Activated T-cell treated with anti-CD3 and anti-CD28 coated beads, Interleukin-2, amount 50 U/mL, for 24 hours (primary cell): ENCODE measurements around the gene ATP5PO.

ENCODE experiments used
- DNase-seq: peaks from one replicate; pipeline ENCODE4 v3.0.0-alpha.2; 2020
- H3K27ac Mint-ChIP-seq: 2 replicates; pipeline ENCODE4 v1.8.0; 2020; ENCODE audit warnings: mild to moderate bottlenecking, mixed read lengths
- H3K27me3 Mint-ChIP-seq: 2 replicates; pipeline ENCODE4 v1.8.0; 2020; ENCODE audit warnings: mixed read lengths
- H3K36me3 Mint-ChIP-seq: 2 replicates; pipeline ENCODE4 v1.8.0; 2020; ENCODE audit warnings: low read depth, mixed read lengths
- H3K4me1 Mint-ChIP-seq: 2 replicates; pipeline ENCODE4 v1.8.0; 2020; ENCODE audit warnings: low read depth, mixed read lengths
- H3K4me3 Mint-ChIP-seq: 2 replicates; pipeline ENCODE4 v1.8.0; 2020; ENCODE audit warnings: mild to moderate bottlenecking, moderate library complexity, mixed read lengths
- H3K9me3 Mint-ChIP-seq: 2 replicates; pipeline ENCODE4 v1.8.0; 2020; ENCODE audit warnings: mixed read lengths

ATP5PO gene, protein sequence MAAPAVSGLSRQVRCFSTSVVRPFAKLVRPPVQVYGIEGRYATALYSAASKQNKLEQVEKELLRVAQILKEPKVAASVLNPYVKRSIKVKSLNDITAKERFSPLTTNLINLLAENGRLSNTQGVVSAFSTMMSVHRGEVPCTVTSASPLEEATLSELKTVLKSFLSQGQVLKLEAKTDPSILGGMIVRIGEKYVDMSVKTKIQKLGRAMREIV

DNA sequence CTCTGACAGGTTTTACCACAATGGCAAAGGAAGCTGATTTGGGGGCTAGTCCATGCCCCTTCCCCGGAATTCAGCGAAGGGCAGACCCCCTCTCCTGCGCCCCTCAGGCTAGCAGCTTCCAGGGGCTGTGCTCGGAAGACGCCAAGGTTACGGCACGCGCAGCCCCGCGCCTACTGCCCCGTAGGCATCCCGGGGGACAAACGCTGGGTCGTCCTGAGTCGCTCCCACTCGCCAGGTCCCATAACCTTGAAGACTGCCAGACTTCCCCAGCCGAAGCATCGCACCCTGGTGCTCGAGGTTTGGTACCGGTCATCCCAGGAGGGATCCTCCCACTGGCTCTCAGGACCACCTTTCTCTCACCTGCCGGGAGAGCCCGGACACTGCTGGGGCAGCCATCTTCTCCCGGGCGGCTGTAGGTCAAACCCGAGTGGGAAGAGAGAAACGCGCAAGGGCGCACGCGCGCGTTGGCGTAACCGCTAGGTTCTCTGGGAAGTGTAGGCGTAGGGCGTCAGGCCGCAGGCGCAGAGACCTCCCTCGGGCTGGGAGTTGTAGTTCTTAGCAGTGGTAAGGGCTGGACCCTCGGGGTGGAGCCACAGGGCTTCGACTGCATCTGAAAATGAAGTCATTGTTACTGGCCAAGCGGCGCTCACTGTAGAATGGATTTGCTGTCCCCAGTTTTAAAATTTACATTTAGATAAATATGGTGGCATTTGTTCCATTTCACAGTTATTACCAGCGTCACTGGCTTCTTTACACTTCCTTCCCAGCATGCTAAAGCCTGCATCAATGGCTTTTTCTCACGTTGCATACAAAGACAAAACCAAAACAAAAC is at the start of gene ATP5PO:
Gene ATP5PO (minus strand): TSS at position 437 of the 832 bp plus-strand sequence. CDS start 41 bp downstream, at position 396.
- Mint-ChIP-seq H3K4me1 (peaks cover 43% of the 10 kb centered on the region), H3K9me3 (no peaks in the 10 kb centered on the region), H3K36me3 (peaks cover 47% of the 10 kb centered on the region), H3K4me3 (peak within 1 kb of the TSS; percentile 100), H3K27me3 (no peaks in the 10 kb centered on the region), H3K27ac (peak within 1 kb of the TSS; percentile 99)
- DNase-seq = peak; percentile 97

DNA sequence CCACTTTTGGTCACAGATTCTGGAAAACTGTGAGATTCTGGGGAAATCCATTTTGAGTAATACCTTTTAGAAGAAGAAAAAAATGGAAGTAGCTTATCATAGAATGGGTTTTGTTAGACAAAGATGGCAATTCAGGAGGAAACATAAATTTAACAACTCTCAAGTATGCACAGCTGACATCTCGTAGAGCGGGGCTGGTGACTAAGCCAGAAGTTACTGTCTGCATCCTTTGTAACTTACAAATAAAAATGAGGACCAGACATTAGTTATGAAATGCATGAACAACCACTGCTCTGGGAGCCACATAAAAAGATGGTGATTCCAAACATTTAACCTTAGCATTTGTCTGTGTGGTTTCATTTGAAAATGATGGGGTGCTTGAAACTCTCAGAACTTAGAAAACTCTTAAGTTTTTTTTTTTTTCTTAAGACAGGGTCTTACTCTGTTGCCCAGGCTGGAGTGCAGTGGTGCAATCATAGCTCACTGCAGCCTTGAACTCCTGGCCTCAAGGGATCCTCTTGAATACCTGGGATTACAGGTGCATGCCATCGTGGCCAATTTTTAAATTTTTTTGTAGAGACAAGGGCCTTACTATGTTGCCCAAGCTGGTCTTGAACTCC is 49.2 kb upstream of the ATP5PO start:
- Mint-ChIP-seq H3K27ac (no peak overlapping the region), H3K4me3 (no peak overlapping the region), H3K36me3 (peaks cover 56% of the 10 kb centered on the region), H3K9me3 (peaks cover 8% of the 10 kb centered on the region), H3K27me3 (no peaks in the 10 kb centered on the region), H3K4me1 (peaks cover 33% of the 10 kb centered on the region)
- no peak for DNase-seq

DNA sequence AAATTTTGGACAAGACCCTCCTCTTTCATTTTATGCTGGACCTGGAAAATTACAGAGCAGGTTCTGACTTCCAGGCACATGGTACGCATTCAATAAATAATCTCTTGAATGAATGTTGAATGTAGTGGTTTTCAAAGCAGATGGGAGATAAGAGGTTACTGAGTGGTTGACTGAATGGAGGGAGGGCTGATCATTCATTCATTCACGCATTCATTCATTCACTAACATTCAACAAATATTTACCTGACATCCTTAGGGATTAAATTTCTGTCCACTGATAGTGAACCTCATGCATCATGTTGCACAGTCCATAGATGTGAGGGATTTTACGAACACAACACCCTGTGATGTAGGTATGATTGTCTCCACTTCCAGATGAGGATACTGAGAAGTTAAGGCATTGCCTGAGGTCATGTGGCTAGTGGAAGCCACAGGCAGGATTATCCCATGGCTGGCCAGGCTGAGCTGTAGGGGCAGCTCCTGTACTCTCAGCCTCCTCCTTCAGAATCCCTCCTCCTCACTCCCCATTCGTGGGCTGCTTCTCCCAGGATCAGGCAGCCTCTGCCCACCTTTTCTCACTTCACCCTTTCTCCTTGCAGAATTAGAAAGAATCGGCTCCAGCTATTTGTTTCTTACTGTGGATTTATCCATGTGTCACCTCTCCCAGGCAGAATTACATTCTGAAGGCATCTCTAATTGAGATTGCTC is 48.4 kb upstream of the ATP5PO start:
- H3K36me3 Mint-ChIP-seq = peaks cover 55% of the 10 kb centered on the region
- H3K9me3 Mint-ChIP-seq = peaks cover 13% of the 10 kb centered on the region
- peaks cover 29% of the 10 kb centered on the region for H3K4me1 Mint-ChIP-seq
- no peak overlapping the region for H3K4me3 Mint-ChIP-seq
- peak overlapping the region; percentile 51 for H3K27ac Mint-ChIP-seq
- H3K27me3 Mint-ChIP-seq = no peaks in the 10 kb centered on the region
- no peak for DNase-seq

DNA sequence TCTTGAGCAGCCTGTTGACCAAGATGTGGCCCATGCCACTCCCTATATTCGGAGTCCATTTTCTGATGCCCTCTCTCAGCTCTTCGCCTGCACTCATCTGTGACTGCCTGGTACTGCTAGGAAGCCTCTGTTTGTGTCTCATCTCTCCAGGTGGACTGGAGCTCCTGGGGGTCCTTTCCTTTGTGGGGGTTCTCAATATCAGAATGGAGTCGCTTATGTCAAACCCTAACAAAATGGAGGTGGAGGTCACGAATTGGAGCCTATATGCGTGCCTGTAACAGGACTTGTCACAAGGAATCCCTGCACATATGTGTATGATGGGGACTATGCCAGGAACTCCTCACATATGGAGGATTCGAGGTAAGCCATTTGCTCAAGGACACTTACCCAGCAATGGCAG is 46.7 kb upstream of the ATP5PO start:
- Mint-ChIP-seq H3K9me3 (peaks cover 9% of the 10 kb centered on the region), H3K27me3 (no peaks in the 10 kb centered on the region), H3K4me1 (peaks cover 26% of the 10 kb centered on the region), H3K4me3 (no peak overlapping the region), H3K27ac (no peak overlapping the region), H3K36me3 (peaks cover 57% of the 10 kb centered on the region)
- no peak for DNase-seq

DNA sequence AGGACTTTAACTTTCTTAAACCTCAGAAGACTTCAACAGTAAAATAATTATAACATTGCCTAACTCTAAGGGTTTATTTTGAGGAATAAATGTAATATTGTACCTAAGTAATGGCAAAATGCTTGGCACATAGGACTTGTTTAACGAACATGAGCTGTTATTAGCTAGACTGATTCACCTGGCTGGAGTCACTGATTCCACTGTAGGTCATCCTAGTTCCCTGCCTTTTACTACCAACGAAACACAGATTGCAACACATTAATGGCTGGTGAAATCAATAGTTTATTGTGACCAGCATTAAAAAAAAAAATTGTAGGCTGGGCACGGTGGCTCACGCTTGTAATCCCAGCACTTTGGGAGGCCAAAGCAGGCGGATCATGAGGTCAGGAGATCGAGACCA is 45.5 kb upstream of the ATP5PO start:
- Mint-ChIP-seq H3K27ac (no peak overlapping the region), H3K4me3 (no peak overlapping the region), H3K4me1 (peaks cover 31% of the 10 kb centered on the region), H3K36me3 (peaks cover 55% of the 10 kb centered on the region), H3K9me3 (peaks cover 9% of the 10 kb centered on the region), H3K27me3 (no peaks in the 10 kb centered on the region)
- no peak for DNase-seq

DNA sequence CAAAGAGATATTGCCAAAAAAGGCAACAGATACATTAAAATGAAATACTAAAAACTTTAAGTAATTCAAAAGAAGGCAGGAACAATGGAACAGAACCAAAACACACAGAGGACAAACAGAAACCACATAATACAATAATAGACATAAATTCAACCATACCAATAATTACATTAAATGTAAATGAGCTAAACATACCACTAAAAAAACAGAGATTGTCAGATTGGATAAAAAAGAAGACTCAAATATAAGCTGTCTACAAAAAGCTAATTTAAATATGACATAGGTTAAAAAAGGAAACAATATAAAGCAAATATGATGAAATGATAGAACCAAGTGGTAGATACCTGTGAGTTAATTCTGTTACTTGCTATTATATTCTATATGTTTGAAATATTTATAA is 44.1 kb upstream of the ATP5PO start:
- Mint-ChIP-seq H3K9me3 (peaks cover 9% of the 10 kb centered on the region), H3K27me3 (no peaks in the 10 kb centered on the region), H3K4me1 (peaks cover 40% of the 10 kb centered on the region), H3K36me3 (peaks cover 55% of the 10 kb centered on the region), H3K27ac (no peak overlapping the region), H3K4me3 (no peak overlapping the region)
- no peak for DNase-seq

DNA sequence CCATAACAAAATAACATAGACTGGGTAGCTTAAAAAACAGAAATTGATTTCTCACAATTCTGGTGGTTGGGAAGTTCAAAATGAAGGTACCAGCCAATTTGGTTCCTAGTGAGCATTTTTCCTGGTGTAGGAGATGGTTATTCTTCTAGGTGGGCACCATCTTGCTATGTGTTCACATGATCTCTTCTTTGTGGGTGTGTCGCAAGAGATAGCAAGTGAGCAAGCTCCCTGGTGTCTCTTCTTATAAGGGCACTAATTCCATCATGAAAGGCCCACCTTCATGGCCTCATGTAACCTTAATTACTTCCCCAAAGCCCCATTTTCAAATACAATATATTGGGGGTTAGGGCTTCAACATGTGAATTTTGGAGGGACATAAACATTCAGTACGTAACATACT is 38.8 kb upstream of the ATP5PO start:
- H3K4me3 Mint-ChIP-seq = no peak overlapping the region
- peaks cover 2% of the 10 kb centered on the region for H3K9me3 Mint-ChIP-seq
- H3K4me1 Mint-ChIP-seq = peaks cover 70% of the 10 kb centered on the region
- no peaks in the 10 kb centered on the region for H3K27me3 Mint-ChIP-seq
- H3K36me3 Mint-ChIP-seq = peaks cover 33% of the 10 kb centered on the region
- no peak for DNase-seq
- no peak overlapping the region for H3K27ac Mint-ChIP-seq

DNA sequence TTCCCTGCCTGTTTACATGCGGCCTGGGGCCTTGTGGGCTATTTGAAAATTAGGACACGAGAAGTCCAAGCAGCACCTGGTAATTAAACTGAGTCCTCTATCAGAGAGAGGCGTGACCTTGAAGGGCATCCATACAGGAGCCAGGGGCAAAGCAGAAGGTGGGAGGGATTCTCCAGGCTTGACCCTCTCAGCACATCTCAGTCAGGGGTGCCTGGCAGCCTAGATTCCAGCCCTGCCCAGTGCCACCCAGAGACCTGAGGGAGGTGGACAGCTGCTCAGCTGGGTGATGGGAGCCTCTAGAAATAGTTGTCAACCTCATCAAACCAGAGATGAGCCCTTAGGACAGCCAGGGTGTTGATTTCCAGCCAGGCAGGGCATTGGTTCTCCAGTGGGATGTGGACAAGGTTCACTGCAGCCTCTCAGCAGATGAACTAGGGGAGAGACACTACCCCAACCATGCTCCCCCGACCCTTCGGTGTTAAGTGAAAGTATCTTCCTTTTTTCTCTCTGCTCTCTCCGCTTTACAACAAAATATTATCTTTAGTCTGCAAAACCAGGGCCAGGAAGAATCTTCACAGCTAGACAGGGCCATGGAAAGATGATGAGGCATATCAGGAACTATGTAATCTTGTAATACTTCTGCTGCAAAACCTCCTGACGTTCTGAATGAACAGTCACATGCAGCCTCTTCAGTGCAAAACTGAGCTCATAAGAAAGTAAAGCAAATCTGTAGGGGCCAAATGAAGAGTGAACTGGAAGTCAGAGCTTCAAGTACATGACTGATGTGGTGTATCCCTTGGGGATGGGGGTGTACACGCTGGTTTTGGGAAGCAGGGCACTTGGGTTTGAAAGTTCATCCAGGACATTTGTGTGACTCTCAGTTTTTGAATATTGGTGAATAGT is 35.9 kb upstream of the ATP5PO start:
- H3K27ac Mint-ChIP-seq = peak overlapping the region; percentile 72
- peaks cover 87% of the 10 kb centered on the region for H3K4me1 Mint-ChIP-seq
- H3K27me3 Mint-ChIP-seq = no peaks in the 10 kb centered on the region
- peak overlapping the region; percentile 13 for H3K4me3 Mint-ChIP-seq
- peaks cover 2% of the 10 kb centered on the region for H3K9me3 Mint-ChIP-seq
- no peak for DNase-seq
- peaks cover 29% of the 10 kb centered on the region for H3K36me3 Mint-ChIP-seq

DNA sequence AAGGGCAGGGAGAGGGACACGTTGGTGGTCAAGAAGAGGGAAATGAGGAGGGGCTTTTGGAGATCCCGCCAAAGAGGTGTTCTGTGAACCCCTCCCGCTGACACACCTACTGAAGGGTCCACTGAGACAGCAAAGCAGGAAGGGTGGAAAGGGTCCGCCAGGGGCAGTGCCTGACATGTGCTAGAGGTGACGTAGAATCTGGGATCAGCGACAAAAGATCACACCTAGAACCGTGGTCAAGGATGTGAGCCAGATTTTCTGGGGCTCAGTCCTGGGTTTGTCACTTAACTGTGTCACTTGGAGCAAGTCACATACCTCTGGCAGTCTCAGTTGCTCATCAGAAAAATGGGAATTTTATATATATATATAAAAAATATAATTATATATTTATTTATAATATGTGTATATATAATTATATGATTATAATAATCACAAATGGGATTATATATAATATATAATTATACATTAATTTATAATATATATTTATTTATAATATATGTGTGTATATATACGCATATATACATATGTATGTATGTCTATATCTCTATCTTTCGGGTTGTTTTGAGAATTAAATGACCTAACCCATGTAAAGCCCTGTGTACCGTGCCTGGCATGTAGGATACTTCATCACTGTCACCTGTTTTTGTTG is 35.0 kb upstream of the ATP5PO start:
- Mint-ChIP-seq H3K36me3 (peaks cover 32% of the 10 kb centered on the region), H3K4me3 (peak overlapping the region; percentile 63), H3K27me3 (no peaks in the 10 kb centered on the region), H3K4me1 (peaks cover 89% of the 10 kb centered on the region), H3K27ac (peak overlapping the region; percentile 99), H3K9me3 (peaks cover 2% of the 10 kb centered on the region)
- DNase-seq = no peak

DNA sequence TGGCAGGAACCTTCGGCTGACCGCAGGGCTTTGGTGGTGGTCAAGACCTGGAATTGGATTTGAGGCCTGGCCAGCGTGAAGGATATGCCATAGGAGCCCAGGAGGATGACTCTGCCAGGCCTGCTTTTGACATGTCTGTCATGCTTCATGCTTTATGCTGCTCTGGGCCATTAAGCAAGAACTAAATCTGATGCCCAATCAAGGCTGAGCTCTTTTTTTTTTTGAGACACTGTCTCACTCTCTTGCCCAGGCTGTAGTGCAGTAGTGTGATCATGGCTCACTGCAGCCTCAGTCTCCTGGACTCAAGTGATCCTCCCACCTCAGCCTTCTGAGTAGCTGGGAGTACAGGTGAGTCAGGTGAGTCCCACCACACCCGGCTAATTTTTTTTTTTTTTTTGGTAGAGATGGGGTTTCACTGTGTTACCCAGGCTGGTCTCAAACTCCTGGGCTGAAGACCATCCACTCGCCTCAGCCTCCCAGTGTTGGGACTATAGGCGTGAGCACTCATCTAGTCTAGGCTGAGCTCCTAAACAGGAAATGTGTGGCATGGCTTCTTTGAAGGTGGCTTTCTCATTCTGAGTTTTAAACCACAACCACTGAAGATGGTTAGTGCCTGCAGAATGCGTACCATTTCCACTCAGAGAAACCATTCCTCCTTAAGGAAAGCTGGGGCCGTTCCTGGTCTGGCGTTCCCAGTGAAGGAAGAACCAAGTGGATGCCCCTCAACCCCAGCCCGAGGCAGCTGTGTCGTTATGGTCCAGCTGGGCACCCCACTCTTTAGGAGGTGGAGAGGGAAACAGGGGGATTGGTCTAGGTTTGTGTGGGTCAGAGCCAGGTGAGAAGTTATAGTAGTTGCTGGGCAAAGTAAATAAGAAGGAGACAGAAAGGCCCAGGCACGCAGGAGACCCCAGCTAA is 34.2 kb upstream of the ATP5PO start:
- DNase-seq = peak; percentile 70
- Mint-ChIP-seq H3K36me3 (peaks cover 37% of the 10 kb centered on the region), H3K9me3 (peaks cover 6% of the 10 kb centered on the region)

DNA sequence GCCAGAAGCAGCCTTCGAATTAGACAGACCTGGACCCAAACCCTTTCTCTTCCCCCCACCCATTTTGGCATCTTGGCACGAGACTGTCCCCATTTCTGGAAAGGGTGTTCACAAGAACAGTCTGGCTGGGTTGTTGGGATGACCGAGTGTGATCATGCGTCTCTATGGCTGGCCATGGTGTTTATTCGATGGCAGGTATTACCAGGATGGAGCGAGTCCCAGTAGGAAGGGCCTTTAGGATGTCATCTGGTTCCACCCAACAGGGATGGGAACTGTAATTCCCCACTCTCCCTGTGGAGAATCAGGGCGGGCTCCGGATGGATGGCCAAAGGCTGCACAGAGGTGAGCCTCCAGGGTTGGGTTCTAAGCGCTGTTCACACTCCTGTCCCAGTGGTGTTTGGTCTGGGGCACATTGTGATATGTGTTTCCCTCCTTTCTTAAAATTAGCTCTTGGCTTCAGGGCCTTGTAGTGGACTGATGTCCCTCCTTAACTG is 33.4 kb upstream of the ATP5PO start:
- Mint-ChIP-seq H3K4me3 (peak overlapping the region; percentile 63), H3K36me3 (peaks cover 40% of the 10 kb centered on the region), H3K27ac (peak overlapping the region; percentile 99), H3K27me3 (no peaks in the 10 kb centered on the region), H3K4me1 (peaks cover 90% of the 10 kb centered on the region), H3K9me3 (peaks cover 12% of the 10 kb centered on the region)
- DNase-seq = no peak

More for the DNA sequence above, 34.2 kb upstream of the ATP5PO start:
- Mint-ChIP-seq H3K4me3 (peak overlapping the region; percentile 63), H3K27ac (peak overlapping the region; percentile 99), H3K4me1 (peaks cover 88% of the 10 kb centered on the region), H3K27me3 (no peaks in the 10 kb centered on the region)

DNA sequence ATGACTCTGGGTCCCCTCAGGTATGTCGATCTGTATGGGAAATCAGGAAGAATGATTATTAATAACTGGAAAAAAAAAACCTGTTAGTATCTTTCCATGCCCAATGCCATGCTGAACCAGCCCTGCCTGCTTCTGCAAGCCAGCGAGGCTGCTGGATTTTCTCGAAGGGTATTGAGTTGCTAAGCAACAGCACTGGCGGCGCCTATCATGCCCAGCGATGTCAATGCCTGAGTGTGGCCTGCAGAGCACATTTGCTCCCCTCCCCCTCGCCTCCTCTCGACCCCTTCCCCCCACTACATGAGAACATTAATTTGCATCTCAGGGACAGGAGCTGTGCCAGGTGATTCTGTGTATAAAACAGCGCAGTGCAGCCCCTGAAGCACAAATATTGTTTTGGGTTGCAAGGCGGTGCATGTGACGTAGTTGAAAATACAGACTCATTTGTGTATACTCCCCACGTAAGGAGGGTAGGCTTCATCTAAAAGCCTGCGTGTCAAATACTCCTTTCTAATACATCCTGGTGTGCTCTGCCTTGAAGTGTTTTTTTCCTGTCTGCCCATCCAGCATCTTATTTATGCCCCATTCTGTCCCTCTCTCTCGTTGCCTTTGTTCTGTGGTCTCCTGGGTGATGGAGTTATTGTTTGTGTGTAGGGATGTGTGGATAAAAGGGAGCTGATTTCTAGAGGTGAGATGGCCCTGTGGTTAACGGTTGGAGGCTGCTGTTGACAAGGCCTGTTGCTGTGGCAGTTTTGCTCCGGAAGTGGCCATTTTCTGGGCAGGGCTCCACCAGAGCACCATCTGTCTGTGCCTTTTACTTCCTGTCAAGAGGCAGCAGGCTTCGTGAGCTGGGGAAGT is 32.7 kb upstream of the ATP5PO start:
- no peaks in the 10 kb centered on the region for H3K27me3 Mint-ChIP-seq
- peaks cover 93% of the 10 kb centered on the region for H3K4me1 Mint-ChIP-seq
- peaks cover 46% of the 10 kb centered on the region for H3K36me3 Mint-ChIP-seq

More for the DNA sequence above, 32.7 kb upstream of the ATP5PO start:
- DNase-seq = peak; percentile 79
- Mint-ChIP-seq H3K9me3 (peaks cover 12% of the 10 kb centered on the region), H3K27ac (peak overlapping the region; percentile 99), H3K4me3 (peak overlapping the region; percentile 63)
